T-cell (primary cell): Measurements from ENCODE around the gene MMP20. TPM values are rescaled to one million over a fixed set of nuclear protein-coding genes. Genes with fewer than 3 reads are reported as not detected.

Experiments used
- ATAC-seq, 4 experiments: fragments of 200-7000 bp in 3 of 4; fragments of 150-1000 bp in 1 of 4; cut with Tn5 transposase; replicated peaks in 1 of 4; 1 replicate in 3 of 4; 2 replicates in 1 of 4; pipeline ENCODE4 v1.10.0; 2021; ENCODE audit warnings: moderate library complexity in 3 of 4, mild to moderate bottlenecking in 2 of 4, moderate number of reproducible peaks in 1 of 4
- CTCF ChIA-PET, 2 donors: fragments of 300-600 bp; sonication (Branson Sonifier 250); formaldehyde crosslinking; loops; one replicate each; lab custom pipeline; 2022; ENCODE audit warnings: antibody characterized with exemption in 2 of 2; lab: Charles Lee
- POLR2A ChIA-PET, 2 donors: fragments of 300-600 bp; sonication (Branson Sonifier 250); formaldehyde crosslinking; loops; one replicate each; lab custom pipeline; 2022; ENCODE audit warnings: antibody characterized with exemption in 2 of 2; lab: Charles Lee
- DNase-seq, 35 experiments: peaks; one replicate each; pipeline versions ENCODE4 v3.0.0 to v3.0.0-alpha.2; 2013 to 2023
- H3K27ac ChIP-seq: one replicate; pipeline ENCODE4 v1.5.1; 2013; ENCODE audit warnings: low read length
- H3K27me3 ChIP-seq, 2 experiments: replicated peaks in 1 of 2; 1 replicate in 1 of 2; 2 replicates in 1 of 2; pipeline versions ENCODE4 v1.6.1 to v1.7.0; 2013; ENCODE audit warnings: low read length in 1 of 2, mixed read lengths in 1 of 2; ENCODE audit not compliant: control insufficient read depth in 2 of 2, insufficient read depth in 2 of 2; ENCODE audit errors: extremely low read depth in 1 of 2
- H3K36me3 ChIP-seq, 2 donors: 1 replicate in 1 of 2; 2 replicates in 1 of 2; pipeline versions ENCODE4 v1.6.1 to v1.7.0; 2013; ENCODE audit warnings: low read length in 1 of 2; ENCODE audit not compliant: control insufficient read depth in 2 of 2, insufficient read depth in 1 of 2; ENCODE audit errors: extremely low read depth in 1 of 2
- H3K4me1 ChIP-seq, 2 experiments: 1 replicate in 1 of 2; 2 replicates in 1 of 2; pipeline versions ENCODE4 v1.6.1 to v1.7.0; 2013; ENCODE audit warnings: low read length in 2 of 2, mixed read lengths in 1 of 2; ENCODE audit not compliant: insufficient read depth in 2 of 2, control insufficient read depth in 1 of 2; ENCODE audit errors: extremely low read depth in 1 of 2
- H3K4me3 ChIP-seq, 2 donors: 1 replicate in 1 of 2; 2 replicates in 1 of 2; pipeline versions ENCODE4 v1.5.1 to v1.7.0; 2013; ENCODE audit warnings: mild to moderate bottlenecking in 2 of 2, low read length in 1 of 2, moderate library complexity in 1 of 2; ENCODE audit not compliant: control insufficient read depth in 1 of 2; ENCODE audit errors: extremely low read depth in 1 of 2
- H3K9me3 ChIP-seq: 2 replicates; pipeline ENCODE4 v1.7.0; 2013
- H3K27ac Mint-ChIP-seq, 2 donors: one replicate each; pipeline ENCODE4 v1.8.0; 2020 to 2021; ENCODE audit warnings: mild to moderate bottlenecking in 2 of 2, mixed read lengths in 2 of 2
- H3K27me3 Mint-ChIP-seq, 2 donors: one replicate each; pipeline ENCODE4 v1.8.0; 2021 to 2022; ENCODE audit warnings: mixed read lengths in 2 of 2
- H3K36me3 Mint-ChIP-seq: one replicate; pipeline ENCODE4 v1.8.0; 2021; ENCODE audit warnings: mixed read lengths
- H3K4me1 Mint-ChIP-seq, 3 donors: one replicate each; pipeline ENCODE4 v1.8.0; 2020 to 2022; ENCODE audit warnings: mixed read lengths in 3 of 3, mild to moderate bottlenecking in 1 of 3
- H3K4me3 Mint-ChIP-seq, 3 donors: one replicate each; pipeline ENCODE4 v1.8.0; 2020 to 2022; ENCODE audit warnings: mild to moderate bottlenecking in 3 of 3, mixed read lengths in 3 of 3, moderate library complexity in 3 of 3
- H3K9me3 Mint-ChIP-seq, 3 donors: one replicate each; pipeline ENCODE4 v1.8.0; 2020 to 2022; ENCODE audit warnings: mixed read lengths in 3 of 3
- WGBS: methylation state at CpG from one replicate; pipeline ENCODE4 v1.1.5; 2013; ENCODE audit warnings: missing lambda C conversion rate; ENCODE audit not compliant: insufficient coverage; 5-methylcytosine and 5-hydroxymethylcytosine counted together
- total RNA-seq, 35 experiments: library from RNA in 6 of 35; stranded (reverse) in 6 of 35; fragments of 120-200 nt in 1 of 35; gene quantifications; one replicate each; pipeline versions ENCODE4 v1.2.1 to v1.2.4 and lab custom pipeline; 2013 to 2026

The MMP20 gene
- total RNA-seq, 5 donors from 2014 or later (not counting 1 experiment from before 2014, with no cell fraction given), result not detected

- Histone ChIP-seq H3K27me3 (peaks cover 0 to 3% of the 10 kb centered on the region in 2 experiments), H3K4me3 (no peak overlapping the region), H3K36me3 (no peaks in the 10 kb centered on the region), H3K9me3 (no peaks in the 10 kb centered on the region), H3K4me1 (peaks cover 0 to 2% of the 10 kb centered on the region in 2 experiments), H3K27ac (no peak overlapping the region)
- H3K9me3 Mint-ChIP-seq, result no peaks in the 10 kb centered on the region
- no peak overlapping the region for H3K27ac Mint-ChIP-seq
- ATAC-seq, result no peak
- no peaks in the 10 kb centered on the region for H3K27me3 Mint-ChIP-seq
- DNase-seq, result no peak
- H3K4me1 Mint-ChIP-seq, result peaks cover 0 to 6% (median 3%) of the 10 kb centered on the region in 3 donors
- no peaks in the 10 kb centered on the region for H3K36me3 Mint-ChIP-seq
- 75% methylated on average over 1 of the region's 1 CpG for WGBS
- no peak overlapping the region for H3K4me3 Mint-ChIP-seq
- POLR2A ChIA-PET, result interaction anchor here in 1 of 2 donors (0.6 kb wide), 1 partner anchor 357 kb away, joined by 3 read pairs; no protein-coding TSS in a partner anchor
- CTCF ChIA-PET, result interaction anchor here (0.6 to 3.1 kb wide), 30 partner anchors 8 to 1803 kb away, joined by 3 to 35 read pairs (median 4); no protein-coding TSS in a partner anchor
These were observed 11.7 kb downstream of the MMP20 start for GRCh38 chr11:102613450-102613849.

- ChIA-PET CTCF (interaction anchor here in 1 of 2 donors (0.6 to 3.1 kb wide), 3 partner anchors 216 to 266 kb away, joined by 3 to 19 read pairs (median 3); no protein-coding TSS in a partner anchor), POLR2A (no interaction called here)
- peaks cover 0 to 2% of the 10 kb centered on the region in 2 experiments for H3K4me1 ChIP-seq
- ATAC-seq, result no peak
- 75% methylated on average over 2 of the region's 4 CpGs for WGBS
- H3K27me3 Mint-ChIP-seq, result peaks cover 0 to 3% of the 10 kb centered on the region in 2 donors
- no peaks in the 10 kb centered on the region for H3K9me3 Mint-ChIP-seq
- no peak overlapping the region for H3K27ac ChIP-seq
- no peak overlapping the region for H3K27ac Mint-ChIP-seq
- DNase-seq, result no peak
- H3K36me3 Mint-ChIP-seq, result no peaks in the 10 kb centered on the region
- H3K27me3 ChIP-seq, result peaks cover 0 to 3% of the 10 kb centered on the region in 2 experiments
- H3K36me3 ChIP-seq, result no peaks in the 10 kb centered on the region
- H3K4me3 Mint-ChIP-seq, result no peak overlapping the region
- no peaks in the 10 kb centered on the region for H3K9me3 ChIP-seq
- H3K4me1 Mint-ChIP-seq, result peaks cover 0 to 6% (median 3%) of the 10 kb centered on the region in 3 donors
- no peak overlapping the region for H3K4me3 ChIP-seq
These were observed 13.8 kb downstream of the MMP20 start for GRCh38 chr11:102611291-102611690.

- H3K27ac Mint-ChIP-seq, result no peak overlapping the region
- no peaks in the 10 kb centered on the region for H3K36me3 Mint-ChIP-seq
- ATAC-seq (no peak), DNase-seq (no peak)
- no CpG with 5 or more reads among the region's 7 CpGs for WGBS
- Histone ChIP-seq H3K36me3 (no peaks in the 10 kb centered on the region), H3K4me3 (no peak overlapping the region), H3K4me1 (peaks cover 0 to 2% of the 10 kb centered on the region in 2 experiments), H3K9me3 (no peaks in the 10 kb centered on the region), H3K27me3 (no peaks in the 10 kb centered on the region), H3K27ac (no peak overlapping the region)
- no peak overlapping the region for H3K4me3 Mint-ChIP-seq
- H3K9me3 Mint-ChIP-seq, result no peaks in the 10 kb centered on the region
- peaks cover 0 to 6% (median 3%) of the 10 kb centered on the region in 3 donors for H3K4me1 Mint-ChIP-seq
- ChIA-PET POLR2A (no interaction called here), CTCF (interaction anchor here (0.6 to 1.2 kb wide), 3 partner anchors 12 to 259 kb away, joined by 3 to 10 read pairs (median 3); no protein-coding TSS in a partner anchor)
- peaks cover 0 to 3% of the 10 kb centered on the region in 2 donors for H3K27me3 Mint-ChIP-seq
These were observed 14.9 kb downstream of the MMP20 start for GRCh38 chr11:102610200-102610599.

GRCh38 chr11:102608699-102609098 is 16.4 kb downstream of the MMP20 start:
- peaks cover 0 to 6% (median 3%) of the 10 kb centered on the region in 3 donors for H3K4me1 Mint-ChIP-seq
- no peak for ATAC-seq
- H3K4me3 Mint-ChIP-seq, result no peak overlapping the region
- no peak overlapping the region for H3K27ac ChIP-seq
- no CpG with 5 or more reads among the region's 3 CpGs for WGBS
- H3K36me3 Mint-ChIP-seq, result no peaks in the 10 kb centered on the region
- no peak overlapping the region for H3K27ac Mint-ChIP-seq
- H3K27me3 Mint-ChIP-seq, result peaks cover 0 to 5% of the 10 kb centered on the region in 2 donors
- no peaks in the 10 kb centered on the region for H3K9me3 ChIP-seq
- DNase-seq, result no peak
- ChIA-PET POLR2A (no interaction called here), CTCF (interaction anchor here in 1 of 2 donors (0.7 kb wide), 1 partner anchor 37 kb away, joined by 3 read pairs; no protein-coding TSS in a partner anchor)
- no peaks in the 10 kb centered on the region for H3K9me3 Mint-ChIP-seq
- peaks cover 0 to 2% of the 10 kb centered on the region in 2 experiments for H3K4me1 ChIP-seq
- H3K4me3 ChIP-seq, result no peak overlapping the region
- H3K27me3 ChIP-seq, result no peaks in the 10 kb centered on the region
- no peaks in the 10 kb centered on the region for H3K36me3 ChIP-seq

- Mint-ChIP-seq H3K4me3 (no peak overlapping the region), H3K27ac (no peak overlapping the region), H3K36me3 (no peaks in the 10 kb centered on the region), H3K9me3 (no peaks in the 10 kb centered on the region), H3K4me1 (peaks cover 0 to 2% (median 1%) of the 10 kb centered on the region in 3 donors), H3K27me3 (peaks cover 0 to 5% of the 10 kb centered on the region in 2 donors)
- Histone ChIP-seq H3K27me3 (no peaks in the 10 kb centered on the region), H3K4me3 (no peak overlapping the region), H3K27ac (no peak overlapping the region), H3K36me3 (no peaks in the 10 kb centered on the region), H3K9me3 (no peaks in the 10 kb centered on the region), H3K4me1 (no peaks in the 10 kb centered on the region)
- ChIA-PET CTCF (interaction anchor here (0.7 to 1.6 kb wide), 2 partner anchors 9 to 62 kb away, joined by 3 to 4 read pairs; no protein-coding TSS in a partner anchor), POLR2A (no interaction called here)
- DNase-seq (no peak), ATAC-seq (no peak)
- 83% methylated on average over 1 of the region's 3 CpGs for WGBS
These were observed 20.3 kb downstream of the MMP20 start for GRCh38 chr11:102604875-102605274.

- Mint-ChIP-seq H3K27me3 (peaks cover 0 to 5% of the 10 kb centered on the region in 2 donors), H3K36me3 (no peaks in the 10 kb centered on the region), H3K4me3 (no peak overlapping the region), H3K27ac (no peak overlapping the region), H3K9me3 (no peaks in the 10 kb centered on the region), H3K4me1 (peaks cover 0 to 6% (median 5%) of the 10 kb centered on the region in 3 donors)
- Histone ChIP-seq H3K27ac (no peak overlapping the region), H3K36me3 (no peaks in the 10 kb centered on the region), H3K4me1 (no peaks in the 10 kb centered on the region), H3K9me3 (no peaks in the 10 kb centered on the region), H3K4me3 (no peak overlapping the region), H3K27me3 (no peaks in the 10 kb centered on the region)
- ChIA-PET CTCF (interaction anchor here in 1 of 2 donors (0.7 kb wide), 1 partner anchor 124 kb away, joined by 4 read pairs; no protein-coding TSS in a partner anchor), POLR2A (no interaction called here)
- WGBS, result no CpG with 5 or more reads among the region's 1 CpG
- DNase-seq, result no peak
- ATAC-seq, result no peak
These were observed 21.1 kb downstream of the MMP20 start for GRCh38 chr11:102604011-102604410.
